Activated CD4-positive, CD25-positive, alpha-beta regulatory T cell (primary cell): Measurements from ENCODE around the gene HTT.

Experiments
- DNase-seq, 4 experiments: peaks; one replicate each; lab custom pipeline; 2025; lab: John Stamatoyannopoulos, UW

The HTT gene

DNA sequence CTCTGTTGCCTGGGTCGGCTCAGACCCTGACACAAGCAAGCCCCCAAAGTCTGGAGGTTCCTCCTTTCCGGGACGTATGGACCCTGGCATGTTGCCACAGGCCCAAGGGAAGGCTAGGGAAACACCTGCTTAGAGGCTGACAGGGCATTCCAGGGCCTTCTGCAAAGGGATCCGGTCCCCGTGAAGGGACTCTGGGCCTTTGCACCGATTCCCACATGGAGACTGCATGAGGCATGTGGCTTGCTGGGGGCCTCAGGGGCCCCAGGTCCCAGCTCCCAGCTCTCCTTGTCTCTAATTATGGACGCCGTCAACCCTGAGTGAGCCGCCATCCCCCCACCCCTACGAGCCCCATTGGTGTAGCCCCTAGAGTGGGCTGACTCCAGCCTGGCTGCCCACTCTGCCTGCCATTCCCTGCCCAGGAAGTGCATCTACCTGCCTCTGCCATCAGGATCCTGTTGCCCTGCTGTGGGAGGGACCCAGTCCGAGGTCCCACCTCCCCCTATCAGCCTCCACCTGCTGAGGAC is 214.2 kb downstream of the HTT start:
- no peak for DNase-seq

- DNase-seq = no peak
Measured at GRCh38 chr4:3290476-3290875, 216.0 kb downstream of the HTT start.

GRCh38 chr4:3290889-3291321 is 216.4 kb downstream of the HTT start:
- DNase-seq = no peak

GRCh38 chr4:3291411-3291968 is 217.0 kb downstream of the HTT start:
- DNase-seq = no peak

DNA sequence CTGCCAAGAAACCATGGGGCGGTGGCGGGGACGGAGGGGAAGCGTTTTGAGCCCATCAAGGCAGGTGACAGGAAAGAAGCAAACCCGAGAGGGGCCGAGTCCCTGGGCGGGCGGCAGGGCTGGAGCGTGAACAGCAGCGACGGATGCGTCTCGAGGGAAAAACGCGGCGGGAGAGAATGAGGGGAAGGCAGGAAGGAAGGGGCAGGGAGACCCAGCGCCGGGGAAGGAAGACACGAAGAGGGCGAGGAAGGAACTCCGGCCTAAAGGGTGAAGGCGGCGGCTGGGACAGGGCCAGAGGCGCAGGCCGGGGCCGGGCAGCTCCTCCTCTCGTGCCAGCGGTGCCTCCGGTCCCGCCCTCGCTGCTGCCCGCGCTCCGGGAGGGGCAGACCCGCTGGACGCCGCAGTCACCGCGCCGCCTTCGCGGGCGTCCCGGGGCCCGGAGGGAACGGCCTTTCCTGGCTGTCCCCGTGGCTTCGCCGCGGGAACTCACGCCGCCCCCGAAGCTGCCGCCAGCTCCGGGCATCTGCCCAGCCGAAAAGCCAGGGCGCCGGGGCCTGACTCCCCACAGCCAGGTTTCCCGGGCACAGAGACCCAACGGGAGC is 217.6 kb downstream of the HTT start:
- DNase-seq = no peak

DNA sequence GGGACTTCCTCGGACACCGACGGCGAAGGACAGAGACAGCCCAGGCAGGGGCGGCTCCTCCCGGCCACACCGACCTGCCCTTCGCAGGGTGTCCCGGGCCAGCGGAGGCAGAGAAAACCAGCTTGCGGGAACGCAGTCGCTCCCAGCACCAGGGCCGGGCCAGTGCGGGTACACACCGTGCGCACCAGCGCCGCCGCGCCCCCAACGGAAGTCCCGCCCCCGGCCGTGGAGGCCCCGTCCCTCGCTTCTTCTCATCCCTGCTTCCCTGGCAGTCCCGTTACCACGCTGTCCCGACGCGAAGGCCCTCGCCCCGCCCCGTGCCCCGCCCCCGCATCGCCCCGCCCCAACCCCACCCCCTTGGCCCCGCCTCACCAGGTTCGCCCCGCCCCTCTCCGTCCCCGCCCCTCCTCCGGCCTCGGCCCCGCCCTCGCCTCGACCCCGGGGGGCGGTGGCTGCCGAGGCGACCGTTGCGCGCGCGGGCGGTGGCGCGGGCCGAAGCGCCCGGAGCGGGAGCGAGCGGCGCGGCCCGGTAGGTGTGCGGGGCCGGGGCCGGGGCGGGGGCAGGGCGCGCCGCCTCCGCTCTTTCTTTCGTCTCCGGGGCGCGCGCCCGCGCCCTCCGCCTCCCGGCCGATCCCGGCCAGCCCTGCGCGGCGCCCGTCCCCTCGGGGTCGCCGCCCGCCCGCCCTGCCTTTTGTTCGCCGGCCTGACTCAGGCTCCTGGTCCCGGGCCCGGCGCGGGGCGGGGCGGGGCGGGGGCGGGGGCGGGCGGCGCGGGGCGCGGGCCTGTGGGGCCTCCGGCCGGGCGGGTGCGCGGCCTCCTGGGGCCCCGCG is 218.3 kb downstream of the HTT start, which contains the start of gene RGS12:
TSS of gene RGS12 (plus strand) at position 451 of the 830 bp plus-strand sequence. CDS start 23,150 bp downstream, outside the sequence.
- peak; percentile 65 to 85 (median 78) for DNase-seq
